COR-L47 (cell line): ENCODE data around the gene RPS14.
"Not testable (repeated sequence)": the region's sequence is repeated elsewhere in the genome, so short reads cannot be mapped to it uniquely, and the experiment has no call there.

ENCODE experiments used
- DNase-seq: peaks from one replicate; lab custom pipeline; 2025; lab: John Stamatoyannopoulos, UW

The RPS14 gene

GRCh38 chr5:150444770-150445169 is 4.8 kb downstream of the RPS14 start:
- DNase-seq: no peak

DNA sequence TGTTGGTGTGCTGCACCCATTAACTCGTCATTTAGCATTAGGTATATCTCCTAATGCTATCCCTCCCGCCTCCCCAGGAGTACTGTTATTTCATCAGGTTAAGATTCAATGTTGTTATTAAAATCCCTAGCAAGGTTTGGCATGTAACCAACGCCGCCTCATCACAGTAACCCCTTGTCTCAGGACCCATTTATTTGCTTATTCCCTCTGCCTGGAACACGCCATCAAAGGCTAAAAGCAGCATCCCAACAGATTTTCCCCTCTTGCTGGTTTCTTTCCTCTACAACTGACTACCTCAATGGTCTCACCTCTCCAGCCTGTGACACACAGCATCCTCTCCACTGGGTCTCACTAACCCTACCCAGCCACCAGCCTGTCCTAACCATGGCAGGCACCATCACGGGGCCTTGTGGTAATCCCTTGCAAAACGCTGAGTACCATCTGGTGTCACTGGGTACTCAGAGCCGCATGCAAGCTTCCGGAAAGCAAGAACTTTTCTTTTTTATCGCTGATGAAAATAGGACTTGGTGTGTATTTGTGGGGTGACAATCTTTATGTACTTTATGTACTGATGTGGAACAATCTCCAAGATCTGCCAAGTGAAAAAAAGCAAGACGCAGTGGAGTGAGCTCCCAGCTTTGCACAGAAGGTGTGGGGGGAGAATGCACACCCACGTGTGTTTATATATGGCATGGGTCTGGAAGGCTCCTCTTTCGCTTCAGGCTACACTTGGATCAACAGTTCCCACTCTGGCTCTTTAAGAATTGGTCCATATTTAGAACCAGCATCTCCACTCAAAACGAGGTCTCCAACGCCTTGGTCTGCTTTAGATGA is 6.1 kb downstream of the RPS14 start:
- DNase-seq: no peak

- DNase-seq: no peak
These were observed 6.8 kb downstream of the RPS14 start for GRCh38 chr5:150442699-150443080.

GRCh38 chr5:150441813-150442698 is 7.5 kb downstream of the RPS14 start:
- no peak for DNase-seq

GRCh38 chr5:150440948-150441812 is 8.4 kb downstream of the RPS14 start:
- no peak for DNase-seq

- DNase-seq: no peak
These were observed 10.5 kb downstream of the RPS14 start for GRCh38 chr5:150438873-150439546.

GRCh38 chr5:150436141-150436680 is 13.3 kb downstream of the RPS14 start:
- peak; percentile 88 for DNase-seq

GRCh38 chr5:150434464-150434863 is 15.1 kb downstream of the RPS14 start:
- DNase-seq: no peak

- no peak for DNase-seq
These were observed 18.0 kb downstream of the RPS14 start for GRCh38 chr5:150431574-150431973.

- no peak for DNase-seq
These were observed 18.5 kb downstream of the RPS14 start for GRCh38 chr5:150431048-150431447.

- DNase-seq: no peak
These were observed 20.1 kb downstream of the RPS14 start for GRCh38 chr5:150429410-150429873.

DNA sequence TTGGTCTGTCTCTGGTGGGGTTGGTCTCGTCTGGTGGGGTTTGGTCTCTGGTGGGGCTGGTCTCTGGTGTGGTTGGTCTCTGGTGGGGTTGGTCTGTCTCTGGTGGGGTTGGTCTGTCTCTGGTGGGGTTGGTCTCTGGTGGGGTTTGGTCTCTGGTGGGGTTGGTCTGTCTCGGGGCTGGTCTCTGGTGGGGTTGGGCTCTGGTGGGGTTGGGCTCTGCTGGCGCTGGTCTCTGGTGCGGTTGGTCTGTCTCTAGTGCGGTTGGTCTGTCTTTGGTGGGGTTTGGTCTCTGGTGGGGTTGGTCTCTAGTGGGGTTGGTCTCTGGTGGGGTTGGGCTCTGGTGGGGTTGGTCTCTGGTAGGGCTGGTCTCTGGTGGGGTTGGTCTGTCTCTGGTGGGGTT is 20.6 kb downstream of the RPS14 start:
- no peak for DNase-seq

DNA sequence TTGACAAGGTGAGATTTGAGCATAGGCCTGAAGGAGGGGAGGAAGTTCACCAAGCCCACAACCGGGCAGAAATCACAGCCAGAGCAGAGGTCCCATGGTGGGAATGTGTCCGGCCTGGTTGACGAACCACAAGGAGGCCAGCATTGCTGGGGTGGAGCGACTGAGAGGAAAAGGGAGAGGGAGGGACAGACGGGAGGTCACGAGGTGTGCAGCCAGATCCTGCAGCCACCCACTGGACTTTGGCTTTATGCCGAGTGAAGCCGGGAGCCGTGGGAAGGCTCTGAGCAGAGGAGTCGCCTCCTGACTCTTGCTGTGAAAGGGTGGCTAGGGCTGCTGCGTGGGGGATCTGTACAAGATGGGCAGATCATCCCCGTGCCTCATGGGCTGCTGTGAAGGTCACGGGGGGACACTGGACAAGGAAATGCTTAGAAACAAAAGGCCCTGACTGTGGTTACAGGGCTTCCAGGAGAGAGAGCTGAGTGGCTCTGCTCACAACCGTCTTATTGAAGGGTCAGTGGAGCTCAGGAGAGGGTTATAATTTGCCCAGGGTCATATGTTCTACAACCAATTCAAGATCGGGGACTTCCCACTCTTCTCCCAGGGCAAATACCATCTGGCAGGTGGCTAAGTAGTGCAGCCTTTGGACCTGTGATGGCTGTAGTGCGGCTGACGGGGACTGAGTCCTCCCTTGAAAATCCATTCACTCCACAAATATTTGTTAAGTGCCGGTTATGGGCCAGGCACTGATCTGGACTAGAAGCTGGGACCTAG is 21.2 kb downstream of the RPS14 start:
- no peak for DNase-seq

DNA sequence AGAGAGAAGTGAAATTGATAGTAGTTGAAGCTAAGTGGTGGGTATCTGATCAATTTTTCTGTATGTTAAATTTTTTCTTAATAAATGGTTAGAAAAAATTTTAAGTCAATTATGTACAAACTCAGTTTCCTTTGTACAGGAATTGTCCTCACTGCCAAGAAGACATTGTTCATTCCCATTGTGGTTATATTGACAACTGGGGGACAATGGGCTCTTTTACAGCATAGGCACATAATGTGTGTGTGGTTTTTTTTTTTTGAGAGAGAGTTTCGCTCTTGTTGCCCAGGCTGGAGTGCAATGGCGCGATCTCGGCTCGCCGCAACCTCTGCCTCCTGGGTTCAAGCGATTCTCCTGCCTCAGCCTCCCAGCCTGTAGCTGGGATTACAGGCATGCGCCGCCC is 23.4 kb downstream of the RPS14 start:
- not testable (repeated sequence) for DNase-seq

DNA sequence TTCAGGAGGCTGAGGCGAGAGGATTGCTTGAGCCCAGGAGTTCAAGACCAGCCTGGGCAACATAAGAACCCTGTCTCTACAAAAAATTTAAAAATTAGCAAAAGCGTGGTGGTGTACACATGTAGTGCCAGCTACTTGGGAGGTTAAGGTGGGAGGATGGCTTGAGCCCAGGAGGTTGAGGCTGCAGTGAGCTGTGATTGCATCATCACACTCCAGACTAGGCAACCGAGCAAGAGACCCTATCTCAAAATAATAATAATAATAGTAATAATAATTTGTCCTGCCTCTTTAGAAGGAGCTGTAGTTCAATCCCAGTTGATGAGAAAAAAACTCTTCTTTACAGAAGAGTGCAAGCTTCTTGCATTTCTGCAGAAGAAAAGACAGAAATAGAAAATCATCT is 26.8 kb downstream of the RPS14 start:
- DNase-seq: no peak

DNA sequence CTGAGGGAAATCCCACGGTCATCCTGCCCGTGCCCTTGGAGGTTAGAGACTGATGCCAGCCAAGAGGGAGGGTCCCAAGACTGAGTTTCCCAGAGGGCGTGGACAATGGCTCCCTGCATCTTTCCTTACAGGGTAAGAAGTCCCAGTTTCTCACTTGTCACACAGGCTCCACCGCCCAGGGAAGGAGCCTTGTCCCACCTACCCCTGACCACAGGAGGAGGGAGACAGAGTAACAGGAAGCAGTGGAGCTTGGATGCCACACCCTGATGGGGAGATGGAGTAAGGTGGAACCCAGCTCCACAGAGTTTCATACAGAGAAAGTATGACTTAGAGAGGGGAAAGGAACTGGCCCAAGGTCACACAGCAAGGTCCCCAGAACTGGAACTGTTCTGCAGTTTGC is 27.5 kb downstream of the RPS14 start:
- DNase-seq: no peak

DNA sequence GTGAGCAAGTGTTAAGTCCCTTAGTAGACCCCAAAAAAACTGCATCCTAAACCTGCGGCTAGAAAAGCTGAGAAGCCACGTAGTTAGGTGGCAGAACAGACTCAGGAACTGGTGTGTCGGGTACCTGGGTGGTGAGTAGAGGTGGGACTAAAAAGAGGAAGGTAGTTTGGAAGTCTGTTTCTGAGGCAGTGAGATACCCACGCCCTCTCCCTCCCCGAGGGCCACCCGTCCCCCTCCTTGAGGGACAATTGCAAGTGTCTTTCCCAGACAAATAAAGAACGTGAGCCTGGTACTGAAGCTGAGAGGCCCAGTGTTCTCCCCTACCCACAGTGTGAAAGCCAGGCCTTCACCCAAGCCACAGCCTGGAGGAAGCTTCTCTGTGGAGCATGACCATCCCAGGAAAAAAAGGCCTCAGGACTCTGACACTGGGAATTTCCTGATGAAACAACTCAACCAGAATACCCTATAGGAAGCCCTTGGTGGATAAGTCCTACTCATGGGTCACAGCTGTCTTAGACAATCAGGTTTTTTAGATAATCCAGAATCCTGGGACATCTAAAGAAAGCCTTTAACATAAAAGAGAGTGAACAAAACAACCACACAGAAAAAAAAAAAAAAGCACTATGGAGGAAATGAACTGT is 29.8 kb downstream of the RPS14 start:
- no peak for DNase-seq

DNA sequence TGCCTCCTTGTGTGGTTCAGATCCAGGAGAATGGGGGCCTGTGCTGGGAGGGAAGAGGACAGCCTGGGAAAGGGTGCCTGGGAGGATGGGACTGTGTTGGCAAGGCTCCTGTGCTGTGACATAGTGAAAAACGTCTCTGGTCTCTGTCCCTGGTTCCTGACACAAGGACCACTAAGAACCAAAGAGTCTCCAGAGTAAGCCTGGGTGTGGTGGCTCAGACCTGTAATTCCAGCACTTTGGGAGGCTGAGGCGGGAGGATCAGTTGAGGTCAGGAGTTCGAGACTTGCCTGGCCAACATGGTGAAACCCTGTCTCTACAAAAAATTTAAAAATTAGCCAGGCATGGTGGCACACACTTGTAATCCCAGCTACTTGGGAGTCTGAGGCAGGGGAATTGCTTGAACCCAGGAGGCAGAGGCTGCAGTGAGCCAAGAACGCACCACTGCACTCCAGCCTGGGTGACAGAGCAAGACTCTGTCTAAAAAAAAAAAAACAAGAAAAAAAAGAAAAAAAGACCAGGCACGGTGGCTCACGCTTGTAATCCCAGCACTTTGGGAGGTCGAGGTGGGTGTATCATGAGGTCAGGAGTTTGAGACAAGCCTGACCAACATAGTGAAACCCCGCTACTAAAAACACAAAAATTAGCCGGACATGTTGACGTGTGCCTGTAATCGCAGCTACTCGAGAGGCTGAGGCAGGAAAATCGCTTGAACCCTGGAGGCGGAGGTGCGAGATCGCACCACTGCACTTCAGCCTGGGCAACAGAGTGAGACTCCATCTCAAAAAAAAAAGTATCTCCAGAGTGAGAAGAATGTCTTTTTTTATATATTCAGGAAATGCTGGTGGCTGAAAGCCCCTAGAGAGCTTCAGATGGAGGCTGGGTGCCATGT is 35.4 kb downstream of the RPS14 start:
- not testable (repeated sequence) for DNase-seq
